A549 treated with DMSO at 1 μM for 4 hours (cell line): ENCODE measurements around the gene ARMC10. TPM values are rescaled to one million over a fixed set of nuclear protein-coding genes. Genes with fewer than 3 reads are reported as not detected.

Source experiments
- total RNA-seq: library from RNA; stranded (reverse); fragments of 200-300 nt; extraction: Qiagen RNA extraction; gene quantifications from 5 replicates; pipeline ENCODE4 v1.2.3, GENCODE V29; 2022; ENCODE audit warnings: low read depth

ARMC10 gene
- total RNA-seq = 26.7 to 43.6 TPM (median 39.2 TPM) in 5 replicates

GRCh38 chr7:103074519-103075336 is at the start of gene ARMC10, which contains the start of gene FBXL13:
Gene ARMC10, plus strand, starts transcription at chr7:103075140. Its CDS starts 133 bp downstream, at chr7:103075273.
Gene FBXL13, minus strand, starts transcription at chr7:103074796.

Other genes with a start within 250 kb of the ARMC10 start
- 0.05 to 0.10 TPM (median 0.08 TPM) in 3 of 5 replicates, not detected in the others for gene LRRC17, start 162.1 kb upstream of the ARMC10 start, total RNA-seq
- gene FBXL13, start 344 bp upstream of the ARMC10 start, total RNA-seq = 0.26 to 0.59 TPM (median 0.39 TPM) in 5 replicates
- 3.2 to 6.2 TPM (median 4.5 TPM) in 5 replicates for gene NAPEPLD, start 74.0 kb downstream of the ARMC10 start, total RNA-seq
- 62.4 to 70.0 TPM (median 67.0 TPM) in 5 replicates for gene PMPCB, start 222.3 kb downstream of the ARMC10 start, total RNA-seq